ENCODE measurements around the gene FBXW5.

Gene FBXW5

DNA sequence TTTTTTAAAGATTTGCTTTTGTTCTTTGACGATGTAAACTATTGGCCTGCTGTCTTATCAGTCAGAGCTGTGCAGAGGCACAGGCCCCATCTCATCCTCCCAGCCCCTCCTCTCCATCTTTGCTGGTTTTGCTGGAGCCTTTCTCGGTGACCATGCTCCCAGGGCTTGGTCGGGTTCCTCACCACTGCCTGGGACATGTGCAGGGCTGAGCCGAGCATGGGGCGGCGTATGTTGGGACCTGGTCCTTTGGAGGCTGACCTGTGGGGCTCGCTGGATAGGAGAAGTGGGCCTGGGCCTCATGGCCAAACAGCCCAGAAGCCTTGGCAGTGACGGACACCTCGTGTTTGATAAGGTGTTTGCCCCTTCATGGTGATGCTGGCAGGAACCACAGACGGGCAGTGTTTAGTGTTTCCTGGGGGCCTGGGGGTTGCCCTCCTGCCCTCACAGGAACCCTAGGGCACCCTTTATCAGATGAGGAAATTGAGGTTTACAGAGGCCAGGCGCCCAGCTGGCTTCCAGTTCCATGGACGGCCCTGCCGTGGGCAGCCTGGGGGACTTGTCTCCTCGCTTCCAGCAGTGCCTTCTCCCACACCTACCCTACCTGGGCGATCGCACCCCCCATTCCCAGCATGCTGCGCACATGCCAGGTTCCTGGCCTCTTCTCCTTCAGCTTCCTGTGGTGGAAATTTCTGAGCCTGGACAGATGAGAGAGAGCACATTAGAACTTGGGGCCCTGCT lies 30.7 kb downstream of the FBXW5 start:
- no peak for DNase-seq (ENCODE audit: low spot score)
- TF ChIP-seq, protein P1, sequence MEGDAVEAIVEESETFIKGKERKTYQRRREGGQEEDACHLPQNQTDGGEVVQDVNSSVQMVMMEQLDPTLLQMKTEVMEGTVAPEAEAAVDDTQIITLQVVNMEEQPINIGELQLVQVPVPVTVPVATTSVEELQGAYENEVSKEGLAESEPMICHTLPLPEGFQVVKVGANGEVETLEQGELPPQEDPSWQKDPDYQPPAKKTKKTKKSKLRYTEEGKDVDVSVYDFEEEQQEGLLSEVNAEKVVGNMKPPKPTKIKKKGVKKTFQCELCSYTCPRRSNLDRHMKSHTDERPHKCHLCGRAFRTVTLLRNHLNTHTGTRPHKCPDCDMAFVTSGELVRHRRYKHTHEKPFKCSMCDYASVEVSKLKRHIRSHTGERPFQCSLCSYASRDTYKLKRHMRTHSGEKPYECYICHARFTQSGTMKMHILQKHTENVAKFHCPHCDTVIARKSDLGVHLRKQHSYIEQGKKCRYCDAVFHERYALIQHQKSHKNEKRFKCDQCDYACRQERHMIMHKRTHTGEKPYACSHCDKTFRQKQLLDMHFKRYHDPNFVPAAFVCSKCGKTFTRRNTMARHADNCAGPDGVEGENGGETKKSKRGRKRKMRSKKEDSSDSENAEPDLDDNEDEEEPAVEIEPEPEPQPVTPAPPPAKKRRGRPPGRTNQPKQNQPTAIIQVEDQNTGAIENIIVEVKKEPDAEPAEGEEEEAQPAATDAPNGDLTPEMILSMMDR (IDR thresholded peaks at IDR 0.05; ENCODE audit: poor library complexity, severe bottlenecking), result no peak
- no peak for ATAC-seq (ENCODE audit: low read depth)
- Histone ChIP-seq H3K4me3 (ENCODE audit: severe bottlenecking) (no peak overlapping the region), H3K9me3 (ENCODE audit: severe bottlenecking) (no peaks in the 10 kb centered on the region), H3K27ac (ENCODE audit: poor library complexity, severe bottlenecking) (no peak overlapping the region), H3K4me1 (ENCODE audit: insufficient read depth, poor library complexity, severe bottlenecking) (no peaks in the 10 kb centered on the region), H3K27me3 (ENCODE audit: insufficient read depth, poor library complexity, severe bottlenecking) (no peaks in the 10 kb centered on the region), H3K36me3 (ENCODE audit: low read depth) (peaks cover 59% of the 10 kb centered on the region)

DNA sequence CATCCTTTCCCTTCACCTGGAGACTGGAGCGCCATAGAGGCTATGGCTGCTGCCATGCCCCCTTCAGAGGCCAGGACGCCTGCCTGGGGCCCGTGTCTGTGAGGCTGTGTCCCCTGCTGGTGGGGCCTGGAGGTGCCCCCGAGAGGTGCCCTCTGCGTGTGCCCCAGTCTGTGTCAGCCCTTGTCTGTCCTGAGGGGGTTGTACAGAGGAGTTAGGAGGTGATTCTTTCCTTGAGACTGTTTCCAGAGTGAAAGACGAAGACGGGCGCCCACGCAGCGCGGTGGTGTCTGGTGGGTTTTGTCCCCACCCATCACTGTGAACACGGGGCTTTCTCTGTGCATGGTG lies 33.7 kb downstream of the FBXW5 start:
- Histone ChIP-seq H3K36me3 (ENCODE audit: low read depth) (peaks cover 63% of the 10 kb centered on the region), H3K27ac (ENCODE audit: poor library complexity, severe bottlenecking) (no peak overlapping the region), H3K27me3 (ENCODE audit: insufficient read depth, poor library complexity, severe bottlenecking) (no peaks in the 10 kb centered on the region), H3K4me3 (ENCODE audit: severe bottlenecking) (no peak overlapping the region), H3K9me3 (ENCODE audit: severe bottlenecking) (no peaks in the 10 kb centered on the region), H3K4me1 (ENCODE audit: insufficient read depth, poor library complexity, severe bottlenecking) (no peaks in the 10 kb centered on the region)
- ATAC-seq (ENCODE audit: low read depth) (no peak), DNase-seq (ENCODE audit: low spot score) (no peak)
- TF ChIP-seq, protein P1 (IDR thresholded peaks at IDR 0.05; ENCODE audit: poor library complexity, severe bottlenecking), result no peak

DNA sequence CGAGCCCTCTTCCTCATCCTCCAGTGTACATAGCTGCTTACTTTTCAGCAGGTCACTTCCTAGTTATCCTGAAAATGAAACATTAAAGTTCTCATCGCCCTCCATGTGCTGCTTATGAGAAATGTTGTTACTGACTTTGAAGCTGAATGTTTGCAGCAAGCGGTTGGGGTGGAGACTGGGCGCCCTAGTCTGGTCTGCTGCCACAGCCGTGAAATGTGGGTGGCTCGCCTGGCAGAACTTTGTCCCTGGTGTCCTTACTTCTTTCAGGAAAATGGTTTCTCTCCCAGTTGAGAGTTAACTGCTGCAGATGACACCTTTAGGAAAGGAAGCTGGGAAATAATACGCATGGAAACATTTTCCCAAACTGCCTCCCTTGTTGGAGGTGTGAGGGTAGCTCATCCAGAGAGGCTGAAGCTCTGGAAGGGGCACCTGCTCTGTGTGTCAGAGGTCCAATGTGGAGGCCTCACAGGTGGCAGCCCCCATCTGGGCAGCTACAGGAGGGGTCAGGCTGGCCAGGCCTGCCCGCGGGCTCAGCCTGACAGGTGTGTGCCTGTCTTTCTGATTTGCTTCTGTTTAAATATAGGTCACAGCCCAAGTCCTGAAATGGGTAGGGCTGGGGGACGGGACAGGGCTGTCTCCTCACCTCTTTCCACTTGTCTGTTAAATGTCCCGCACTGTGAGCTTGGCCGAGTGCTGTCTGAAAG lies 34.2 kb downstream of the FBXW5 start:
- ATAC-seq (ENCODE audit: low read depth) (no peak), DNase-seq (ENCODE audit: low spot score) (no peak)
- Histone ChIP-seq H3K27ac (ENCODE audit: poor library complexity, severe bottlenecking) (no peak overlapping the region), H3K27me3 (ENCODE audit: insufficient read depth, poor library complexity, severe bottlenecking) (no peaks in the 10 kb centered on the region), H3K4me1 (ENCODE audit: insufficient read depth, poor library complexity, severe bottlenecking) (no peaks in the 10 kb centered on the region), H3K36me3 (ENCODE audit: low read depth) (peaks cover 64% of the 10 kb centered on the region), H3K4me3 (ENCODE audit: severe bottlenecking) (no peak overlapping the region), H3K9me3 (ENCODE audit: severe bottlenecking) (no peaks in the 10 kb centered on the region)
- TF ChIP-seq, protein P1 (IDR thresholded peaks at IDR 0.05; ENCODE audit: poor library complexity, severe bottlenecking), result no peak

DNA sequence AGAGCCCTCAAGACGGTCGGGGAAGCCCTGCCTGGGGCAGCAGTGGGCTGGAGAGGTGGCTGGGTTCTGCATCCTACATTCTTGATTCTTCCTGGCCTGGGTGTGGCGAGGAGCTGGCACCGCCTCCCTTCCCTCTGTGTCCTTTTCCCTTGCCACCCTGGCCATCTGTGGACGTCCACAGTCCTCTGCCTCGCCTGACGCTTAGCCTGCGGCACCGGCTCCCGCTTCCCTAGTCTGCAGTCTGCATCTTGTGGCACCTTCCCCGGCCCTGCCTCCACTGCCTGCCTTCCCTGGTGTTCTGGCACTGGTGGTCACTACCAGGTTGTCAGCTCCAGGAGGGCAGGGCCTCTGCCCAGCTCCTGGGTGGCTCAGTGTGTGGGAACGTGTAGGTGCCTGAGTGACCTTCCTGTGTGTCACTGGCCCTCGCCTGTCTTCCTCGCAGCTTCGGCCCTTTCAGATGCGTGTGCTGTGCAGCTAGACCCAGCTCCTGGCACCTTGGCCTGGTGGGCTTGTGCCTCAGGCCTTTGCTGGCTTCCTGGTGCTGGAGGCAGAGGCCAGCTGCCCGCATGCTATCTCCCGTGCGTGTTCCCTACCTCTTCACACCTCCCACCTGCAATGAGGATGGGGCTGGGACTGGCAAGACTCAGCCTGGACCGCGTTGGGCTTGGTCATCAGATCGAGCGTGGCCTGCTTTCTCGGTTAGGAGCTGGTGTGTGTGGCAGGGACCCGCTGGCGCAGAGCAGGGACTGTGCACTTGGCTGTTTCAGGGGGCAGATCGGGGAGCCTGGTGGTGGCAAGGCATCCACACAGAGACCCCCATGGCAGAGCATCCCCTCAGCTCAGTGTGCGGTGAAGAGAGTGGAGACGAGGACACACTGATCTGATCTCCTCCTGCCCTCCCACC lies 37.3 kb downstream of the FBXW5 start:
- peaks cover 4% of the 10 kb centered on the region for H3K4me1 ChIP-seq (ENCODE audit: insufficient read depth, poor library complexity, severe bottlenecking)
- H3K27me3 ChIP-seq (ENCODE audit: insufficient read depth, poor library complexity, severe bottlenecking), result no peaks in the 10 kb centered on the region
- peaks cover 74% of the 10 kb centered on the region for H3K36me3 ChIP-seq (ENCODE audit: low read depth)
- H3K9me3 ChIP-seq (ENCODE audit: severe bottlenecking), result no peaks in the 10 kb centered on the region
- DNase-seq (ENCODE audit: low spot score) (no peak), ATAC-seq (ENCODE audit: low read depth) (no peak)
- no peak overlapping the region for H3K4me3 ChIP-seq (ENCODE audit: severe bottlenecking)
- no peak overlapping the region for H3K27ac ChIP-seq (ENCODE audit: poor library complexity, severe bottlenecking)
- TF ChIP-seq, protein P1 (IDR thresholded peaks at IDR 0.05; ENCODE audit: poor library complexity, severe bottlenecking), result no peak

Measured in RWPE2 (cell line).